Measurements from ENCODE around the gene TBX18.

DNA sequence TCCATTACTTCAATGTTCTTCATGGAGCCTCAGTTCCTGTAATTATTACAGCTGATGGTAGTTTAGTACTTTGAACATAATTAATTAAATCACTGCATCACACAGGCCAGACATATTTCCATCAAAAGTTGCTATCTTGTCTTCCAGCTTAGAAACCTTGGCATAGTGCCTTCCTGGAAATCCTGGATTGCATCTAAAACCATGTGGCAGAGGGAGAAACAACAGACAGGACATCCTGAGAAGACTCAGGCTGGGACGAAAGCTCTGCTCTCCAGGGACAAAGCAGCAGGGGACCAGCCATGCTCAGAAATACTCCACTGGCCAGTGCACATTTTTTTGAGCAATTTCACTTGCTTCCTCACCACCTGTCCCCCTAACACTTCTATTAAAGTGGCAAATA is 55.3 kb downstream of the TBX18 start:
- TF ChIP-seq, protein P1, sequence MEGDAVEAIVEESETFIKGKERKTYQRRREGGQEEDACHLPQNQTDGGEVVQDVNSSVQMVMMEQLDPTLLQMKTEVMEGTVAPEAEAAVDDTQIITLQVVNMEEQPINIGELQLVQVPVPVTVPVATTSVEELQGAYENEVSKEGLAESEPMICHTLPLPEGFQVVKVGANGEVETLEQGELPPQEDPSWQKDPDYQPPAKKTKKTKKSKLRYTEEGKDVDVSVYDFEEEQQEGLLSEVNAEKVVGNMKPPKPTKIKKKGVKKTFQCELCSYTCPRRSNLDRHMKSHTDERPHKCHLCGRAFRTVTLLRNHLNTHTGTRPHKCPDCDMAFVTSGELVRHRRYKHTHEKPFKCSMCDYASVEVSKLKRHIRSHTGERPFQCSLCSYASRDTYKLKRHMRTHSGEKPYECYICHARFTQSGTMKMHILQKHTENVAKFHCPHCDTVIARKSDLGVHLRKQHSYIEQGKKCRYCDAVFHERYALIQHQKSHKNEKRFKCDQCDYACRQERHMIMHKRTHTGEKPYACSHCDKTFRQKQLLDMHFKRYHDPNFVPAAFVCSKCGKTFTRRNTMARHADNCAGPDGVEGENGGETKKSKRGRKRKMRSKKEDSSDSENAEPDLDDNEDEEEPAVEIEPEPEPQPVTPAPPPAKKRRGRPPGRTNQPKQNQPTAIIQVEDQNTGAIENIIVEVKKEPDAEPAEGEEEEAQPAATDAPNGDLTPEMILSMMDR (IDR thresholded peaks at IDR 0.05), result no peak
- no peak for TF ChIP-seq POLR2A (IDR thresholded peaks at IDR 0.05)
- TF ChIP-seq EP300 (IDR thresholded peaks at IDR 0.05), result no peak
